Activated naive CD8-positive, alpha-beta T cell treated with anti-CD3 and anti-CD28 coated beads, Interleukin-2, amount 10 ng/mL, durations not matched to agents 7 days and 5 days (primary cell): ENCODE measurements around the gene KCNN1. TPM values are rescaled to one million over a fixed set of nuclear protein-coding genes. Genes with fewer than 3 reads are reported as not detected.

Experiments
- ATAC-seq: fragments of 150-1000 bp; cut with Tn5 transposase; one replicate; pipeline ENCODE4 v1.10.0; 2021; ENCODE audit warnings: low read depth, moderate library complexity
- POLR2A ChIA-PET: fragments of 350-600 bp; sonication (Branson Sonifier 250); formaldehyde crosslinking; loops from one replicate; lab custom pipeline; 2021; ENCODE audit warnings: antibody characterized with exemption; lab: Charles Lee
- DNase-seq: peaks from one replicate; pipeline ENCODE4 v3.0.0; 2021
- H3K27ac Mint-ChIP-seq: one replicate; pipeline ENCODE4 v1.8.0; 2022; ENCODE audit warnings: mild to moderate bottlenecking, mixed read lengths
- H3K27me3 Mint-ChIP-seq: one replicate; pipeline ENCODE4 v1.8.0; 2022; ENCODE audit warnings: mild to moderate bottlenecking, moderate library complexity, mixed read lengths
- H3K36me3 Mint-ChIP-seq: one replicate; pipeline ENCODE4 v1.8.0; 2021; ENCODE audit warnings: mild to moderate bottlenecking, mixed read lengths
- H3K4me1 Mint-ChIP-seq: one replicate; pipeline ENCODE4 v1.8.0; 2021; ENCODE audit warnings: mixed read lengths
- H3K4me3 Mint-ChIP-seq: one replicate; pipeline ENCODE4 v1.8.0; 2022; ENCODE audit warnings: mild to moderate bottlenecking, moderate library complexity, mixed read lengths
- H3K9me3 Mint-ChIP-seq: one replicate; pipeline ENCODE4 v1.8.0; 2021; ENCODE audit warnings: mixed read lengths
- total RNA-seq, 2 experiments: library from RNA; stranded (reverse); gene quantifications; one replicate each; pipeline ENCODE4 v1.2.3, GENCODE V29; 2021

The KCNN1 gene
- total RNA-seq, 2 experiments from 2014 or later, result not detected

GRCh38 chr19:17988161-17988560 is 21.3 kb downstream of the KCNN1 start:
- no peaks in the 10 kb centered on the region for H3K27me3 Mint-ChIP-seq
- H3K4me3 Mint-ChIP-seq, result no peak overlapping the region
- H3K9me3 Mint-ChIP-seq, result no peaks in the 10 kb centered on the region
- H3K4me1 Mint-ChIP-seq, result peaks cover 8% of the 10 kb centered on the region
- H3K27ac Mint-ChIP-seq, result no peak overlapping the region
- POLR2A ChIA-PET, result interaction anchor here (0.7 kb wide), 1 partner anchor 138 kb away, joined by 5 read pairs; no protein-coding TSS in a partner anchor
- ATAC-seq (no peak), DNase-seq (no peak)
- H3K36me3 Mint-ChIP-seq, result no peaks in the 10 kb centered on the region

GRCh38 chr19:17989425-17990094 is 22.7 kb downstream of the KCNN1 start:
- Mint-ChIP-seq H3K36me3 (no peaks in the 10 kb centered on the region), H3K4me1 (peaks cover 8% of the 10 kb centered on the region), H3K27me3 (no peaks in the 10 kb centered on the region), H3K4me3 (no peak overlapping the region), H3K27ac (no peak overlapping the region), H3K9me3 (no peaks in the 10 kb centered on the region)
- ATAC-seq, result no peak
- no peak for DNase-seq
- POLR2A ChIA-PET, result no interaction called here

GRCh38 chr19:17993076-17993813 is 26.3 kb downstream of the KCNN1 start:
- POLR2A ChIA-PET, result interaction anchor here (1.2 kb wide), 1 partner anchor 60 kb away, joined by 3 read pairs; the partner anchor contains the start of gene CCDC124
- no peak for DNase-seq
- H3K36me3 Mint-ChIP-seq, result no peaks in the 10 kb centered on the region
- no peak for ATAC-seq
- H3K9me3 Mint-ChIP-seq, result no peaks in the 10 kb centered on the region
- peaks cover 9% of the 10 kb centered on the region for H3K27me3 Mint-ChIP-seq
- H3K27ac Mint-ChIP-seq, result no peak overlapping the region
- no peak overlapping the region for H3K4me3 Mint-ChIP-seq
- peaks cover 2% of the 10 kb centered on the region for H3K4me1 Mint-ChIP-seq

GRCh38 chr19:17996826-17997316 is 30.0 kb downstream of the KCNN1 start:
- H3K4me3 Mint-ChIP-seq, result no peak overlapping the region

GRCh38 chr19:17997969-17998826 is 31.3 kb downstream of the KCNN1 start:
- peaks cover 9% of the 10 kb centered on the region for H3K27me3 Mint-ChIP-seq
- no peak overlapping the region for H3K4me3 Mint-ChIP-seq
- H3K4me1 Mint-ChIP-seq, result peaks cover 9% of the 10 kb centered on the region
- ATAC-seq, result no peak
- no peaks in the 10 kb centered on the region for H3K9me3 Mint-ChIP-seq
- peaks cover 2% of the 10 kb centered on the region for H3K36me3 Mint-ChIP-seq
- no peak overlapping the region for H3K27ac Mint-ChIP-seq
- POLR2A ChIA-PET, result interaction anchor here (0.6 to 0.8 kb wide), 2 partner anchors 63 to 410 kb away, joined by 3 read pairs; no protein-coding TSS in a partner anchor
- DNase-seq, result peak; percentile 49

More at GRCh38 chr19:17996826-17997316, 30.0 kb downstream of the KCNN1 start:
- Mint-ChIP-seq H3K27me3 (peaks cover 9% of the 10 kb centered on the region), H3K27ac (no peak overlapping the region), H3K9me3 (no peaks in the 10 kb centered on the region), H3K4me1 (peaks cover 7% of the 10 kb centered on the region), H3K36me3 (peaks cover 2% of the 10 kb centered on the region)
- ATAC-seq, result peak; percentile 48
- POLR2A ChIA-PET, result interaction anchor here (0.9 to 2.8 kb wide), 2 partner anchors 51 to 59 kb away, joined by 5 to 9 read pairs; no protein-coding TSS in a partner anchor
- peak; percentile 91 for DNase-seq

- Mint-ChIP-seq H3K9me3 (no peaks in the 10 kb centered on the region), H3K27ac (no peak overlapping the region), H3K4me3 (no peak overlapping the region), H3K36me3 (peaks cover 2% of the 10 kb centered on the region), H3K27me3 (peaks cover 9% of the 10 kb centered on the region), H3K4me1 (peaks cover 9% of the 10 kb centered on the region)
- no peak for ATAC-seq
- no peak for DNase-seq
- POLR2A ChIA-PET, result no interaction called here
Observed at GRCh38 chr19:17998827-17999150, 31.9 kb downstream of the KCNN1 start.

GRCh38 chr19:17999684-18000479 is 33.0 kb downstream of the KCNN1 start:
- ATAC-seq, result no peak
- Mint-ChIP-seq H3K36me3 (peaks cover 2% of the 10 kb centered on the region), H3K4me1 (peaks cover 9% of the 10 kb centered on the region), H3K9me3 (no peaks in the 10 kb centered on the region), H3K27ac (peak overlapping the region; percentile 100), H3K4me3 (peak overlapping the region; percentile 93), H3K27me3 (peaks cover 9% of the 10 kb centered on the region)
- no peak for DNase-seq
- POLR2A ChIA-PET, result interaction anchor here (0.5 to 2.2 kb wide), 13 partner anchors 14 to 323 kb away, joined by 3 to 13 read pairs (median 5); partner anchors contain the start of genes CCDC124, IL12RB1, JUND and RPL18A

GRCh38 chr19:18000480-18000914 is 33.6 kb downstream of the KCNN1 start:
- Mint-ChIP-seq H3K9me3 (no peaks in the 10 kb centered on the region), H3K4me3 (peak overlapping the region; percentile 93), H3K27ac (peak overlapping the region; percentile 100), H3K27me3 (peaks cover 5% of the 10 kb centered on the region), H3K36me3 (peaks cover 2% of the 10 kb centered on the region), H3K4me1 (peaks cover 9% of the 10 kb centered on the region)
- DNase-seq (peak; percentile 43), ATAC-seq (no peak)
- POLR2A ChIA-PET, result interaction anchor here (0.9 to 2.2 kb wide), 11 partner anchors 44 to 281 kb away, joined by 3 to 13 read pairs (median 5); partner anchors contain the start of genes CCDC124, IL12RB1, JUND and RPL18A

- peaks cover 2% of the 10 kb centered on the region for H3K27me3 Mint-ChIP-seq
- H3K4me1 Mint-ChIP-seq, result peaks cover 9% of the 10 kb centered on the region
- H3K36me3 Mint-ChIP-seq, result peaks cover 2% of the 10 kb centered on the region
- POLR2A ChIA-PET, result interaction anchor here (0.6 to 2.2 kb wide), 16 partner anchors 23 to 1455 kb away, joined by 3 to 13 read pairs (median 3); partner anchors contain the start of genes CCDC124, IL12RB1 and JUND
- peak overlapping the region; percentile 93 for H3K4me3 Mint-ChIP-seq
- ATAC-seq (peak; percentile 82), DNase-seq (peak; percentile 90)
- H3K27ac Mint-ChIP-seq, result peak overlapping the region; percentile 100
- no peaks in the 10 kb centered on the region for H3K9me3 Mint-ChIP-seq
Observed at GRCh38 chr19:18000915-18001776, 34.2 kb downstream of the KCNN1 start.

GRCh38 chr19:18001777-18002345 is 35.0 kb downstream of the KCNN1 start:
- ATAC-seq, result no peak
- DNase-seq, result no peak
- Mint-ChIP-seq H3K9me3 (no peaks in the 10 kb centered on the region), H3K27ac (peak overlapping the region; percentile 89), H3K4me3 (peak overlapping the region; percentile 89), H3K4me1 (peaks cover 9% of the 10 kb centered on the region), H3K27me3 (peaks cover under 1% of the 10 kb centered on the region), H3K36me3 (peaks cover 4% of the 10 kb centered on the region)
- POLR2A ChIA-PET, result interaction anchor here (0.6 to 2.2 kb wide), 15 partner anchors 22 to 1456 kb away, joined by 3 to 13 read pairs (median 3); partner anchors contain the start of genes CCDC124, IL12RB1 and JUND

- ATAC-seq, result no peak
- peak overlapping the region; percentile 89 for H3K27ac Mint-ChIP-seq
- H3K4me3 Mint-ChIP-seq, result peak overlapping the region; percentile 89
- DNase-seq, result peak; percentile 45
- POLR2A ChIA-PET, result interaction anchor here (0.6 kb wide), 1 partner anchor 26 kb away, joined by 5 read pairs; no protein-coding TSS in a partner anchor
- no peaks in the 10 kb centered on the region for H3K27me3 Mint-ChIP-seq
- H3K36me3 Mint-ChIP-seq, result peaks cover 5% of the 10 kb centered on the region
- peaks cover 14% of the 10 kb centered on the region for H3K4me1 Mint-ChIP-seq
- H3K9me3 Mint-ChIP-seq, result no peaks in the 10 kb centered on the region
Observed at GRCh38 chr19:18002347-18002850, 35.5 kb downstream of the KCNN1 start.
